Ectodermal cell (in vitro differentiated cells): ENCODE data around the gene CLBA1.

Experiments
- H3K27ac ChIP-seq: 2 replicates; pipeline ENCODE4 v1.7.0; 2013; ENCODE audit warnings: mild to moderate bottlenecking, low read depth, low read length; ENCODE audit not compliant: insufficient read depth, poor library complexity, severe bottlenecking
- H3K27me3 ChIP-seq: 2 replicates; pipeline ENCODE4 v1.7.0; 2013; ENCODE audit warnings: mild to moderate bottlenecking, low read length; ENCODE audit not compliant: insufficient read depth, control insufficient read depth, poor library complexity, severe bottlenecking
- H3K36me3 ChIP-seq: one replicate; pipeline ENCODE4 v1.7.0; 2013; ENCODE audit warnings: low read length; ENCODE audit not compliant: control insufficient read depth, insufficient read depth
- H3K4me1 ChIP-seq: one replicate; pipeline ENCODE4 v1.7.0; 2013; ENCODE audit warnings: low read length; ENCODE audit not compliant: control insufficient read depth, insufficient read depth
- H3K4me3 ChIP-seq: 2 replicates; pipeline ENCODE4 v1.7.0; 2013; ENCODE audit warnings: low read depth, low read length, control low read depth; ENCODE audit not compliant: insufficient read depth
- H3K9me3 ChIP-seq: 2 replicates; pipeline ENCODE4 v1.7.0; 2013; ENCODE audit warnings: mild to moderate bottlenecking, low read length, moderate library complexity; ENCODE audit not compliant: control insufficient read depth
- WGBS, 2 experiments: methylation state at CpG; one replicate each; pipeline ENCODE4 v1.1.7; 2013; ENCODE audit warnings: missing lambda C conversion rate in 2 of 2; 5-methylcytosine and 5-hydroxymethylcytosine counted together

The CLBA1 gene

DNA sequence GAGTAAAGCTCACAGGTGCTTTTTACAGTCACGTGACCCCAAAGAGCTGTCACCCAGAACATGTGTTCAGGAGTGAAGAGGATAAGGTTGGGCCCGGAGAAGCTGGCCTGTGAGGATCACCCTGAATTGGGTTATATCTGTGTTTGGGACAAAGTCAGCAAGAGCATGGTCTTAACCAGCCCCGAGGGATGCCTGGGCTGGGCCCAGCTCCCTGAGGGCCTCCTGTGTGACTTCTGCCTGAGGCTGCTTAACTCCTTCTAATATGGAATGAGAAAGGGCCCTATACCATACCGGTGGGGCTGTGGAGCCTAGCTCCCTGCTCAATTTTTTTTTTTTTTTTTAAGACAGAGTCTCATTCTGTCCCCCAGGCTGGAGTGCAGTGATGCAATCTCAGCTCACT lies 32.8 kb downstream of the CLBA1 start:
- no peaks in the 10 kb centered on the region for H3K9me3 ChIP-seq
- no peak overlapping the region for H3K27ac ChIP-seq
- 90 to 94% methylated on average over 4 of the region's 4 CpGs for WGBS, 2 experiments
- H3K4me3 ChIP-seq: no peak overlapping the region
- H3K4me1 ChIP-seq: peaks cover 33% of the 10 kb centered on the region
- H3K36me3 ChIP-seq: peaks cover 6% of the 10 kb centered on the region
- no peaks in the 10 kb centered on the region for H3K27me3 ChIP-seq

DNA sequence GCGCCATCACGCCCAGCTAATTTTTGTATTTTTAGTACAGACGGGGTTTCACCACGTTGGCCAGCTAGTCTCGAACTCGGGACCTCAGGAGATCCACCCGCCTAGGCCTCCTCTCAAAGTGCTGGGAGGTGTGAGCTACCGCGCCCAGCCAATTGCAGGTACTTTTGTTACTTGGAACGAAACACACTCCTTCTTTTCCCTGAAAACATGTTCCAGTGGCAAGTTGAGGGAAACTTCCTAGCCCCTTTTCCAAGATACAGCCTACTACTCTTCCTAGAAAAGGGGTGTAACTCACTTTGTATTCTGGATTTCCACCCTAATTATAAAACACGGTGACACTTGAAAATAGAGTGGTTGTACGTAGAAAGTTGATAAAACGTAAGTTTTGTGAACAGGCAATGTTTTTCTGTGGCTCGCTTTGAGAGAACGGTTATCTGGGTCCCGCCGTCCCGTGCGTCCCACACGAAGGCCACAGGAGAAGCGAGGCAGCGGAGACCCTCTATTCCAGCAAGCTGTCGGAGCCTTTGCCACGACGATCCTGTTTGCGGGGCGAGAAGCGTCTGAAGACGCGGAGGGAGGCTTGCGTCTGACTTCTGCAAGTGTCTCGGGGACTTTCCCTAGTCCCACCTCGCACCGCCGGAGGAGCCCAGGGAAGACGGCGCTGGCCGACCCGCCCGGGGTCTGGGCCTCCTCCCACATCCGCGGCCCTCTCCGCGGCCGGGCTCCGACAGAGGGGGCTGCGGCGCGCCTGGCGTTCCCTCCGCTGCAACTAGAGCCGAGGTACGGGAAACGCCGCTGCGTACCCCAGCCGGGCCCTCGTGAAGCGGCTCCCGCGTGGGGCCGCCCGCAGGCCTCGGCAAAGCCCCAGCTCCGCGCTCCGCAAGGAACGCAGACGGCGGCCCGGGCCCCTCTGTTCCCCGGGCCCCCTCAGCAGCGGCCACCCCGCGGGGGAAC lies 34.5 kb downstream of the CLBA1 start:
- Histone ChIP-seq H3K27ac (peak overlapping the region; percentile 87), H3K4me3 (peak overlapping the region; percentile 90), H3K27me3 (no peaks in the 10 kb centered on the region), H3K4me1 (peaks cover 21% of the 10 kb centered on the region), H3K36me3 (peaks cover 6% of the 10 kb centered on the region), H3K9me3 (no peaks in the 10 kb centered on the region)
- WGBS, 2 experiments: 5 to 6% methylated on average over 75 of the region's 75 CpGs

DNA sequence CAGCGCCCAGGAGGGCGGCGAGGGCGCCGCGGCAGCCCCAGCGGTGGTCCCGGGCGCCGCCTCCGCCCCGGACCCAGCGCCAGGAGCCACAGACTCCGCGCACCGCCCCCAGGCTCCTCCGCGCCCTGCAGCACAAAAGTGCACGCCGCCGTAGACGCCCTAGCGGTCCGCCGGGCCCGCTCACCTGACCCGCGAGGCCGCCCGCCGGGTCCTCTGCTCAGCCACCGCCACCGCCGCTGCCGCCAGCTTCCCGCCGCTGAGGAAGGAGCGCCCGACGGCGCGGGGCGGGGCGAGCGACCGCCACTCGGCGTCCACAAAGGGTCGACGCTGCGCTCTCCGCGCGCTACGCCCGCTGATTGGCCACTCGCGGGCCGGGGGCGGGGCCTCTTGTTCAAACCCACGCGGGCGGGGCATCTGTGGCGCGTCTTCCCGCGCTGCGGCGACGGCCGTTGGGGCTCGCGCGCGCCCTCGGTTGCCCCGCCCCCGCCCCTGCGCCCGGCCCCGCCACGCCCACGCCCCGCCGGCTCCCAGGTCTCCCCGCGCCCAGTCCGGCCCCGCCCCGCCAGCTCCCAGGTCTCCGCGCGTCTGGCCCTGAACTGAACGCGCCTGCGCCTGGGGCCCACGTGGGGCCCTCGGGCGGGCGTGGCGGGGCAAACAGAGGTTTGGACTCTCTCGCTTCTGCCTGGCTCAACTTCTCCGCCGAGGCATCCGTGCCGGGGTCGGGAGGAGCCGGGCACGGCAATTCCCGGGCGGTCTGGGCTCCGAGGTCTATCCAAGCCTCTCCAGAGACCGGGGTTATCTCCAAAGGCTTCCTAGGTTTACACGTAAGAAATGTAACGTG lies 35.4 kb downstream of the CLBA1 start, which contains the start of gene CDCA4:
TSS of gene CDCA4 (minus strand) at position 269 of the 841 bp plus-strand sequence. CDS start 9,154 bp downstream, outside the sequence.
- H3K4me1 ChIP-seq: peaks cover 16% of the 10 kb centered on the region
- WGBS, 2 experiments: 0% methylated on average over 115 of the region's 115 CpGs
- peak within 1 kb of the TSS; percentile 92 for H3K4me3 ChIP-seq
- no peaks in the 10 kb centered on the region for H3K9me3 ChIP-seq
- peak within 1 kb of the TSS; percentile 87 for H3K27ac ChIP-seq
- no peaks in the 10 kb centered on the region for H3K27me3 ChIP-seq
- peaks cover 6% of the 10 kb centered on the region for H3K36me3 ChIP-seq

DNA sequence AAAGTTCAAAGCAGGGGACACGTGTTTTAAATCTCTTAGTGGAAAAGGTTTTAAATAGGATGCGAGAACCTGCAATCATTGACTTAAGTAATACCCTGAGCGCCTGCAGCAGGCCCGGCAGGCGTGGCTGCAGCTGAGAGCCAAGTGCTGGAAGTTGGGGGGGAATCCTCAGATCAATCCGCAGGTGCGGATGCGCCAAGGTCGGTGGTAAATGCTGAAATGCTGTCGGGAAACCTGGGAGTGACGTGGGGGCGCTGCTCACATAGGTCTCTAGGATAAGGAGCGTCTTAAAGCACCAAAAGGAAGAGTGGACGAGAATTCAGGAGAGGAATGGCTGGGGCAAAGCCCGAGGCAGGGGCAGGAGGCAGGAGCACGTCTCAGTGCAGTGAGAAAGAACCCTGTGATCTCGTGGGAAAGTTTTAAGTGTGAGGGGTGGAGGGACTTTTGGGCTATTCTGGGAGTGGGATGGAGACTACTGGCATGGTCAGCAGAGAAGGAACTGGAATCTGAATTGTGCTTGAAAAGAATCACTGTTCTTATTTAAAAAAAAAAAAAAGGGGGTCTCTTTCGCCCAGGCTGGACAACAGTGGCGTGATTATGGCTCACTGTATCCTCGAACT lies 36.2 kb downstream of the CLBA1 start:
- Histone ChIP-seq H3K27me3 (no peaks in the 10 kb centered on the region), H3K4me1 (peaks cover 11% of the 10 kb centered on the region), H3K27ac (peak overlapping the region; percentile 72), H3K9me3 (no peaks in the 10 kb centered on the region), H3K36me3 (peaks cover 2% of the 10 kb centered on the region), H3K4me3 (peak overlapping the region; percentile 92)
- WGBS, 2 experiments: 14% methylated on average over 20 of the region's 20 CpGs

DNA sequence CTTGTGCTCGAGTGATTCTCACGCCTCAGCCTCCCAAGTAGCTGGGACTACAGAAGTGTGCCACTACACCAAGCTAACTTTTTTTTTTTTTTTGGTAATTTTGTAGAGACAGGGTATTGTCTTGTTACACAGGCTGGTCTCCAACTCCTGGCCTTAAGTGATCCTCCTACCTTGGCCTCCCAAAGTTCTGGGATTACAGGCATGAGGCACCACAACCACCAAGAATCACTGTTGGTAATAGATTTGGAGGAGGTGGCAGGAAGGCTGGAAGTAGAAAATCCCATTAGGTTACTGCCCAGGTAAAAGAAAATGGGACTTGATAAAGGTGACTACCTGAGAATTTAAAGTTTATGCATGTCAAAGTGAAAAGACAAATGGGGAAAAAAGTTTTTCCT lies 36.7 kb downstream of the CLBA1 start:
- peak overlapping the region; percentile 92 for H3K4me3 ChIP-seq
- 86 to 87% methylated on average over 2 of the region's 2 CpGs for whole genome bisulfite sequencing, 2 experiments
- no peak overlapping the region for H3K27ac ChIP-seq
- no peaks in the 10 kb centered on the region for H3K9me3 ChIP-seq
- peaks cover 11% of the 10 kb centered on the region for H3K4me1 ChIP-seq
- H3K36me3 ChIP-seq: no peaks in the 10 kb centered on the region
- H3K27me3 ChIP-seq: no peaks in the 10 kb centered on the region

DNA sequence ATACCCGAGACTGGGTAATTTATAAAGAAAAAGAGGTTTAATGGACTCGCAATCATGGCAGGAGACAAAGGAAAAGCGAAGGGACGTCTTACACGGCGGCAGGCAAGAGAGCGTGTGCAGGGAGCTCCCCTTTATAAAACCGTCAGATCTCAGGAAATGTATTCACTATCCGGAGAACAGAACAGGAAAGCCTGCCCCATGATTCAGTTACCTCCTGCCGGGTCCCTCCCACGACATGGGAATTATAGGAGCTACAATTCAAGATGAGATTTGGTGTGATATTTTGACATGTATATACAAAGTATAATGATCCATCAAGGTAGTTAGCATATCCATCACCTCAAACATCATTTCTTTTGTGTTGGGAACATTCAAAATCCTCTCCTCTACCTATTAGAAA lies 37.6 kb downstream of the CLBA1 start:
- Histone ChIP-seq H3K4me3 (no peak overlapping the region), H3K27ac (no peak overlapping the region), H3K9me3 (no peaks in the 10 kb centered on the region), H3K36me3 (no peaks in the 10 kb centered on the region), H3K27me3 (no peaks in the 10 kb centered on the region), H3K4me1 (peaks cover 11% of the 10 kb centered on the region)
- WGBS, 2 experiments: 83 to 90% methylated on average over 11 of the region's 11 CpGs

DNA sequence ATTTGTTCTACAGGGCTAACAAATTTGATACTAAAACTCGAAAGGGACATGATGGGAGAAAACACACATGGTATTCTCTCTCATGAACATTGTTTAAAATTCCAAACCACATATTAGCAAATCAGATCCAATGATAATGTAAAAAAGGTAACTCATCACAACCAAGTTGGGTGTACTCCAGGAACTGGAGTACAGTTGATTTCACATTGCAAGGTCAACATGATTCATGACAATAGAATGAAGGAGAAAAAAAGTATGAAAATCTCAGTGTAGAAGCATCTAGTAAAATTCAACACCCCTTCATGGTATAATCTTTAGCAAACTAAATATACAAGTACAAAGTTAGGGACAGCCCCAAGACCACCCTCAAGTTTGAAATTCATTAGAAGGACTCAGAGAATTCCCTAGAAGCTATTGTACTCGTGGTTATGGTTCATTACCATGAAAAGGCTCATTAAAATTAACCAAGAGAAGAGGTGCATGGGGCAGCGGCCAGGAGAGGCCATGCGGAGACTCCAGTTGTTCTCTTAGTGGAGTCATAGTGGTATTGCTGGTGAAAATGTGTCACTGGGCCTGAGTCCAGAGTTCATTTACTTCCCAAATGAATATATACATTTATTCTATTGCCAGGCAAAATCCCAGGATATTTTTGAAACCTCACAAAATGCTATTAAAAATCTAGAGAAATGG lies 38.3 kb downstream of the CLBA1 start:
- Histone ChIP-seq H3K9me3 (no peaks in the 10 kb centered on the region), H3K36me3 (no peaks in the 10 kb centered on the region), H3K27ac (no peak overlapping the region), H3K4me1 (peaks cover 10% of the 10 kb centered on the region), H3K4me3 (no peak overlapping the region), H3K27me3 (no peaks in the 10 kb centered on the region)
- WGBS, 2 experiments: 79 to 80% methylated on average over 4 of the region's 4 CpGs

DNA sequence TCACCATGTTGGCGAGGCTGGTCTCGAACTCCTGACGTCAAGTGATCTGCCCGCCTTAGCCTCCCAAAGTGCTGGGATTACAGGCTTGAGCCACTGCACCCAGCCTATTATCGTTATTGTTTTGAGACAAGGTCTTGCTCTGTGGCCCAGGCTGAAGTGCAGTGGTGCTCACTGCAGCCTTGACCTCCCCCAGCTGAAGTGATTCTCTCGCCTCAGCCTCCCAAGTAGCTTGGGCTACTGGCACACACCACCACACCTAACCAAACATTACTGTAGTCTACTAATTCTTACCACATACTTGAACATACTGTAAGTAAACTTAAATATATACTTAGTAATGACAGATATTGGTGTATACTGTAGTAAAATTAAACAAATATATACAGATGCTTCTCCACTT lies 39.8 kb downstream of the CLBA1 start:
- 93 to 95% methylated on average over 6 of the region's 6 CpGs for WGBS, 2 experiments
- no peak overlapping the region for H3K27ac ChIP-seq
- H3K9me3 ChIP-seq: no peaks in the 10 kb centered on the region
- H3K4me3 ChIP-seq: no peak overlapping the region
- no peaks in the 10 kb centered on the region for H3K36me3 ChIP-seq
- H3K4me1 ChIP-seq: no peaks in the 10 kb centered on the region
- H3K27me3 ChIP-seq: no peaks in the 10 kb centered on the region

DNA sequence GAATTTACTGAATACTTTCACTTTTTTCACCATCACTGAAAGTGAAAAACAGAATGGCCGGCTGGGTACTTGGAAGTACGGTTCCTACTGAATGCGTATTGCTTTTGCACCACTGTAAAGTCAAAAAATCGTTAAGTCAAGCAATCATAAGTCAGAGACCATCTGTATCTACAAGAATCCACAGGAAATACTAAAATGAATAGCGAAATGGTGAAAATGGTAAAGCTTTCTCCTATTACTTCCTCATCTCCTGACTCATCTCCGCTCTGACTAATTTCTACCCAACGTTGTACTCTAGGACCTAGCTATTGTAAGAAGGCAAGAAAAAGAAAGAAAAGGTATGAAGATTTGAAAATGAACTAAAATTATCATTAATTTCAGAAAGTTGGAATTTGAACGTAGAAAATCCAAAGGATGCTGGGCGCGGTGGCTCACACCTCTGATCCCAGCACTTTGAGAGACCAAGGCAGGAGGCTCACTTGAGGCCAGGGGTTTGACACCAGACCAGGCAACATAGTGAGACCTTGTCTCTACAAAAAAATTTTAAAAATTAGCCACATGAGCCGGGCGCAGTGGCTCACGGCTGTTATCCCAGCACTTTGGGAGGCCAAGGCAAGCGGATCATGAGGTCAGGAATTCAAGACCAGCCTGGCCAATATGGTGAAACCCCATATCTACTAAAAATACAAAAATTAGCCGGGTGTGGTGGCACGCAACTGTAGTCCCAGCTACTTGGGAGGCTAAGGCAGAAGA lies 40.6 kb downstream of the CLBA1 start:
- 95 to 96% methylated on average over 13 to 16 of the region's 16 CpGs for WGBS, 2 experiments
- Histone ChIP-seq H3K27ac (no peak overlapping the region), H3K4me1 (no peaks in the 10 kb centered on the region), H3K36me3 (no peaks in the 10 kb centered on the region), H3K27me3 (no peaks in the 10 kb centered on the region), H3K4me3 (no peak overlapping the region), H3K9me3 (no peaks in the 10 kb centered on the region)
